SK-N-SH (cell line): ENCODE measurements around the gene MADD.

Experiments
- EZH2phosphoT487 ChIP-seq: fragments of 200-600 bp; sonication (generic); IDR thresholded peaks from 2 replicates; pipeline ENCODE4 v1.6.1; 2017; ENCODE audit warnings: low read depth, mixed run types, mild to moderate bottlenecking, antibody characterized with exemption, moderate library complexity, borderline replicate concordance
- FOXJ3 ChIP-seq: sonication (generic); formaldehyde crosslinking; IDR thresholded peaks from 2 replicates; pipeline ENCODE4 v1.5.1; 2020; ENCODE audit warnings: mild to moderate bottlenecking, missing genetic modification reagents
- JUND ChIP-seq: IDR thresholded peaks from 2 replicates; pipeline ENCODE4 v1.4.0; 2012
- MXI1 ChIP-seq: IDR thresholded peaks from 2 replicates; pipeline ENCODE4 v1.6.1; 2012; ENCODE audit warnings: mild to moderate bottlenecking, low read depth, low read length, improper control_type of control experiment
- POLR2AphosphoS5 ChIP-seq: IDR thresholded peaks from 2 replicates; pipeline ENCODE4 v1.6.1; 2012; ENCODE audit warnings: low read depth, low read length
- RCOR1 ChIP-seq: fragments of 150-350 bp; IDR thresholded peaks from 2 replicates; pipeline ENCODE4 v1.6.1; 2017; ENCODE audit warnings: antibody characterized with exemption, low read length
- SMC3 ChIP-seq: IDR thresholded peaks from 2 replicates; pipeline ENCODE4 v1.6.1; 2012; ENCODE audit warnings: low read depth, low read length, improper control_type of control experiment
- TAF1 ChIP-seq: IDR thresholded peaks from 2 replicates; pipeline ENCODE4 v1.6.1; 2012; ENCODE audit warnings: low read depth, mild to moderate bottlenecking, low read length, moderate library complexity, borderline replicate concordance
- TF ChIP-seq, protein P1 (sequence below): fragments of 150-350 bp; IDR thresholded peaks from 2 replicates; pipeline ENCODE4 v1.6.1; 2016; ENCODE audit warnings: mild to moderate bottlenecking, low read depth, low read length
- TF ChIP-seq, protein P2 (sequence below): fragments of 200-600 bp; sonication (generic); IDR thresholded peaks from 2 replicates; pipeline ENCODE4 v1.6.1; 2017; ENCODE audit warnings: antibody characterized with exemption, mild to moderate bottlenecking, moderate library complexity
- TF ChIP-seq, protein P3 (sequence below): IDR thresholded peaks from 2 replicates; pipeline ENCODE4 v1.4.0; 2012; ENCODE audit warnings: low read depth

DNA sequence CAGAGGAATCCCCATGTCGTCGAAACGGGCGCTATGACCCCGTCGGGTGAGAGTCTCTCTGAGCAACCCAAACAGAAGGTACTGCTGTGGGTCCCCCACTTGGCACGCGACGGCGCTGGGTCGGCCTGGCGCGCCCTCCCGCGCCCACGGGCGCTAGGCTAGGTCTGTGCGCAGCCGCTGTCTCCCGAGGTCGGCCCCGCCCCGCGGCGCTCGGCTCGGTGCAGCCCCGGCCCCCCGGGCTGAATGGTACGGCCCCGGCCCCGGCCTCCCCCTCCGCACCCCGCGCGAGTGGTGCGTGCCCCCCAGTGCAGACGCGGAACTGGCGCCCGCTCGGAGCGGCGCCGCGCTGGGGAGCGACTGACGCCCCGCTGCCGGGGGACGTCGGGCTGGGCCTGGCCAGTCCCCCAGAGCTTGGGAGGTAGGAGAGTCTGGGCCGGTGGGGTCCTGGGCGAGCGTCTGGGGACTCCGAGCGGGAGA is at the start of gene MADD:
- TF ChIP-seq RCOR1: 0 out of 2 replicates have a peak, but pooled peaks have one; percentile 3
- no peak for TF ChIP-seq JUND
- TF ChIP-seq TAF1: peak; percentile 45; the same call in 1 of the 2 replicates
- no peak for TF ChIP-seq EZH2phosphoT487
- peak; percentile 39; the same call in 1 of the 2 replicates for TF ChIP-seq MXI1
- no peak; the same call in 1 of the 2 replicates for TF ChIP-seq POLR2AphosphoS5
- TF ChIP-seq, protein P1, sequence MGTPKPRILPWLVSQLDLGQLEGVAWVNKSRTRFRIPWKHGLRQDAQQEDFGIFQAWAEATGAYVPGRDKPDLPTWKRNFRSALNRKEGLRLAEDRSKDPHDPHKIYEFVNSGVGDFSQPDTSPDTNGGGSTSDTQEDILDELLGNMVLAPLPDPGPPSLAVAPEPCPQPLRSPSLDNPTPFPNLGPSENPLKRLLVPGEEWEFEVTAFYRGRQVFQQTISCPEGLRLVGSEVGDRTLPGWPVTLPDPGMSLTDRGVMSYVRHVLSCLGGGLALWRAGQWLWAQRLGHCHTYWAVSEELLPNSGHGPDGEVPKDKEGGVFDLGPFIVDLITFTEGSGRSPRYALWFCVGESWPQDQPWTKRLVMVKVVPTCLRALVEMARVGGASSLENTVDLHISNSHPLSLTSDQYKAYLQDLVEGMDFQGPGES: no peak
- TF ChIP-seq, protein P2, sequence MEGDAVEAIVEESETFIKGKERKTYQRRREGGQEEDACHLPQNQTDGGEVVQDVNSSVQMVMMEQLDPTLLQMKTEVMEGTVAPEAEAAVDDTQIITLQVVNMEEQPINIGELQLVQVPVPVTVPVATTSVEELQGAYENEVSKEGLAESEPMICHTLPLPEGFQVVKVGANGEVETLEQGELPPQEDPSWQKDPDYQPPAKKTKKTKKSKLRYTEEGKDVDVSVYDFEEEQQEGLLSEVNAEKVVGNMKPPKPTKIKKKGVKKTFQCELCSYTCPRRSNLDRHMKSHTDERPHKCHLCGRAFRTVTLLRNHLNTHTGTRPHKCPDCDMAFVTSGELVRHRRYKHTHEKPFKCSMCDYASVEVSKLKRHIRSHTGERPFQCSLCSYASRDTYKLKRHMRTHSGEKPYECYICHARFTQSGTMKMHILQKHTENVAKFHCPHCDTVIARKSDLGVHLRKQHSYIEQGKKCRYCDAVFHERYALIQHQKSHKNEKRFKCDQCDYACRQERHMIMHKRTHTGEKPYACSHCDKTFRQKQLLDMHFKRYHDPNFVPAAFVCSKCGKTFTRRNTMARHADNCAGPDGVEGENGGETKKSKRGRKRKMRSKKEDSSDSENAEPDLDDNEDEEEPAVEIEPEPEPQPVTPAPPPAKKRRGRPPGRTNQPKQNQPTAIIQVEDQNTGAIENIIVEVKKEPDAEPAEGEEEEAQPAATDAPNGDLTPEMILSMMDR: no peak
- TF ChIP-seq FOXJ3 (CRISPR knock-in tag): no peak
- TF ChIP-seq SMC3: no peak
- TF ChIP-seq, protein P3, sequence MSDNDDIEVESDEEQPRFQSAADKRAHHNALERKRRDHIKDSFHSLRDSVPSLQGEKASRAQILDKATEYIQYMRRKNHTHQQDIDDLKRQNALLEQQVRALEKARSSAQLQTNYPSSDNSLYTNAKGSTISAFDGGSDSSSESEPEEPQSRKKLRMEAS: no peak
